ENCODE results near the gene TRAF7.

The TRAF7 gene

DNA sequence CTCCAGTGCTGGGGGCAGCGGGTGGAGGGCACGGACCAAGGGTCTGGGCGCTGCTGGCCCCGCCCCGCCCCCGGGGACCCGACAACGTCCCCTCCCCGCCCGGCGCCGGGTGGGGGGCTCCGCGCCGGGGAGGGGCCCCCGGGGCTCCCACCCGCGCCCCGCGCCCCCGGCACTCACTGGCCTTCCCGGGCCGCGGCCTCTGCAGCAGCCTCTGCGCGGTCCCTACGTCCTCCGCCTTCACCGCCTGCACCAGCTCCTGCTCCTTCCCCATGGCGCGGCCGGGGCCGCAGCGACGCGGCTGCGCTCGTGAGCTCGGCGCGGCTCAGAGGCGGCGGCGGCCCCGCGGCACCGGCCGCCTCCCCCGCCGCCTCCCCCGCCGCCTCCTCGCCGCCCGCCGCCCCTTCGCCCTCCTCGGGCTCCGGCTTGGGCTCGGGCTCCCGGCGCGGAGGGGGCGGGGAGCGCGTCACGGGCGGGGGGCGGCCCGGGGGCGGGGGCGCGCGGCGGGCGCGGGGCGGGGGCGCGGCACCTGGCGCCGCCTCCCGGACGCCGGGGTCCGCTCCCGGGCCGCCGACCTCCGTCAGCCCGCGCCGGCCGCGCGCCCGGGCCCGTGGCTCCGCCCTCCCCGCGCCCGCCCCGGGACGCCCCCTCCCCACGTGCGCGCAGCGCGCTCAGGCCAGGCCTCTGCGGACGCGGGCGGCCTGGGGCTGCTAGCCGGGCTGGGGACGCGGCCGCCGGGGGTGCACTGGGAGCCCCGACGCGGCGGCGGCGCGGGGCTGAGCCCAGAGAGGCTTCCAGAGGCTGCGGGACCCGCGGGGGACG is 40.8 kb downstream of the TRAF7 start, which contains the start of gene CASKIN1:
CASKIN1 (minus strand) TSS at position 444 of the 819 bp plus-strand sequence; CDS start at position 271, 173 bp downstream.
- Mint-ChIP-seq H3K4me3 (peak within 1 kb of the TSS; percentile 74), H3K36me3 (ENCODE audit: low read depth) (no peaks in the 10 kb centered on the region), H3K27me3 (ENCODE audit: low read depth, poor library complexity) (peaks cover 66% of the 10 kb centered on the region), H3K4me1 (peaks cover 15% of the 10 kb centered on the region), H3K27ac (no peak within 1 kb of the TSS), H3K9me3 (peaks cover 5% of the 10 kb centered on the region)
- DNase-seq: peak; percentile 68
- TF ChIP-seq, protein P1, sequence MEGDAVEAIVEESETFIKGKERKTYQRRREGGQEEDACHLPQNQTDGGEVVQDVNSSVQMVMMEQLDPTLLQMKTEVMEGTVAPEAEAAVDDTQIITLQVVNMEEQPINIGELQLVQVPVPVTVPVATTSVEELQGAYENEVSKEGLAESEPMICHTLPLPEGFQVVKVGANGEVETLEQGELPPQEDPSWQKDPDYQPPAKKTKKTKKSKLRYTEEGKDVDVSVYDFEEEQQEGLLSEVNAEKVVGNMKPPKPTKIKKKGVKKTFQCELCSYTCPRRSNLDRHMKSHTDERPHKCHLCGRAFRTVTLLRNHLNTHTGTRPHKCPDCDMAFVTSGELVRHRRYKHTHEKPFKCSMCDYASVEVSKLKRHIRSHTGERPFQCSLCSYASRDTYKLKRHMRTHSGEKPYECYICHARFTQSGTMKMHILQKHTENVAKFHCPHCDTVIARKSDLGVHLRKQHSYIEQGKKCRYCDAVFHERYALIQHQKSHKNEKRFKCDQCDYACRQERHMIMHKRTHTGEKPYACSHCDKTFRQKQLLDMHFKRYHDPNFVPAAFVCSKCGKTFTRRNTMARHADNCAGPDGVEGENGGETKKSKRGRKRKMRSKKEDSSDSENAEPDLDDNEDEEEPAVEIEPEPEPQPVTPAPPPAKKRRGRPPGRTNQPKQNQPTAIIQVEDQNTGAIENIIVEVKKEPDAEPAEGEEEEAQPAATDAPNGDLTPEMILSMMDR (IDR thresholded peaks at IDR 0.05): no peak

DNA sequence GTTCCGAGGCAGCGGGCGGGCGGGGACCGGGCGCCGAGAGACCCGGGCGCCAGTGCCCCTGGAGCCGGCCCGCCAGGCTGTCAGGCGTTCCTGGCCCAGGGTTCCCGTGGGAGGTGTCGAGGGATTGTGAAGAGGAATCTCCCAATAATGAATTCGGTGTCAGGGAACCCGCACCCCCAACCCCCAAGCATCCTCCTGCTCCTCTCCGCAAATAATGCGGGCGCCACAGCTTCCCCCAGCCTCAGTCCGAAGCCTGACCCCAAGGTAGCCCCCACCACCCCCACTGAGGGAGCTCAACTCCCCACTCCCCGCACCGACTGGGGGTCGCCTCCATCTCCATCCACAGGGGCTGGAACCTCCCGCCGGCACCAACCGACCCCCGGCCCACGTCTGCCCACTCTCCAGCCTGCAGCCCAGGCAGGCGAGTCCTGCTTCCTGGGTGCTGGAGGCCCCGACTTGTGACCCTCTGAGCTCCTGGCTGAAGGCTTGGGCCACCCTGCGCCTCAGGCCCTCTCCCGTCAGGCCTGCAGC is 41.5 kb downstream of the TRAF7 start:
- Mint-ChIP-seq H3K27ac (no peak overlapping the region), H3K4me3 (peak overlapping the region; percentile 74), H3K4me1 (peaks cover 15% of the 10 kb centered on the region), H3K36me3 (ENCODE audit: low read depth) (no peaks in the 10 kb centered on the region), H3K27me3 (ENCODE audit: low read depth, poor library complexity) (peaks cover 73% of the 10 kb centered on the region), H3K9me3 (peaks cover 7% of the 10 kb centered on the region)
- TF ChIP-seq, protein P1 (IDR thresholded peaks at IDR 0.05): no peak
- DNase-seq: no peak

DNA sequence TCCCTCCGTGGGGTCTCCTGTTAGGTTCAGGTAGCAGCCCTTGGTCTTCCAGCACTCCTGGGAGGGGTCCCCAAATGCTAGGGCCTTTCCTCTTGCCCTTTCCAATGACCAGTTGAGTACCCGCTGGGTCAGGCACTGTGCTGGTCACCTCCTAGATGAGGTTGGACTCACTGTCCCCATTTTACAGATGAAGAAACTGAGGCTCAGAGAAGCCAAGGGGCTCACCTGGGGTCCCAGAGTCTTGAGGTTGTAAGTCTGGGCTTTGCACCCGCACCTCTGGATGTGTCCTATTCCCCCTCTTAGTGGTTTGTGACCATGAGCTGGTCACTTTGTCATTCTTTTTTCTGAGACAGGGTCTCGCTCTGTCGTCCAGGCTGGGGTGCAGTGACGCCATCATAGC is 42.2 kb downstream of the TRAF7 start:
- DNase-seq: no peak
- H3K4me3 Mint-ChIP-seq: peak overlapping the region; percentile 74
- no peaks in the 10 kb centered on the region for H3K36me3 Mint-ChIP-seq (ENCODE audit: low read depth)
- peaks cover 74% of the 10 kb centered on the region for H3K27me3 Mint-ChIP-seq (ENCODE audit: low read depth, poor library complexity)
- TF ChIP-seq, protein P1 (IDR thresholded peaks at IDR 0.05): no peak
- H3K27ac Mint-ChIP-seq: no peak overlapping the region
- peaks cover 11% of the 10 kb centered on the region for H3K9me3 Mint-ChIP-seq
- H3K4me1 Mint-ChIP-seq: peaks cover 11% of the 10 kb centered on the region

DNA sequence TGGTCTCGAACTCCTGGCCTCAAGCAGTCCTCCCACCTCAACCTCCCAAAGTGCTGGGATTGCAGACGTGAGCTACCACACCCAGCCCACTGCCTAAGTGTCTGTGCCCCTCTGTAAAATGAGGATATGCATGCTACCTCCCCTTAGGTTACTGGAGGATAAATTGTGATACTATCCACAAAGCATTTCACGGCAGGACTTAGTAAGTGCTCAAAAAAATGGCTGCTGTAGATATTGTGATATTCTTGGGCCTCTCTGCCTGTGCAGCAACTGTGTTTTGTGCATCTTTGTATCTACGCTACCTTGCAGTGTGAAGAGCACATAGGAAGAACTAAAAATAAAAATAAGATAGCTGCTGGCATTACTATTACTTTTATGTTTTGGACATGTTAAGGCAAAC is 42.7 kb downstream of the TRAF7 start:
- peak overlapping the region; percentile 74 for H3K4me3 Mint-ChIP-seq
- H3K36me3 Mint-ChIP-seq (ENCODE audit: low read depth): no peaks in the 10 kb centered on the region
- H3K27ac Mint-ChIP-seq: no peak overlapping the region
- no peak for DNase-seq
- H3K9me3 Mint-ChIP-seq: peaks cover 13% of the 10 kb centered on the region
- H3K4me1 Mint-ChIP-seq: peaks cover 11% of the 10 kb centered on the region
- TF ChIP-seq, protein P1 (IDR thresholded peaks at IDR 0.05): no peak
- peaks cover 72% of the 10 kb centered on the region for H3K27me3 Mint-ChIP-seq (ENCODE audit: low read depth, poor library complexity)

DNA sequence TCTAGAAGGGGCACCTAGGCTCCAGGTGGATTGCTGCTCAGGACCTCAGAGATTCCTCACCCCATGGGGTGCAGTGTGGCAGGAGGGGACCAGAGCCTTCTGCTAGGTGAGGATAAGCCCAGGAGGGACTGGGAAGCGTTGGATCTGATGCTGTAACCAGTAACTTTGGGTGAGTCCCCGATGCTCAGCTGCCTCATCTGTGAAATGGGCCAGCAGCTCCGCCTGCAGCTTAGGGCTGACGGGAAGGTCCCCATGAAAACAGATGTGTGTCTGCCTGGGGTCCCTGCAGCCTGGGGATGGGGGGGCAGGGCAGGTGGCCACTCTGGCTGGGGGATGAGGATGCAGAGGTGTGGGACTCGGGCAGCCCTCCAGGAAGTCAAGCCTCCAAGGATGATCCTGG is 43.5 kb downstream of the TRAF7 start:
- Mint-ChIP-seq H3K4me3 (no peak overlapping the region), H3K27ac (no peak overlapping the region), H3K27me3 (ENCODE audit: low read depth, poor library complexity) (peaks cover 70% of the 10 kb centered on the region), H3K4me1 (peaks cover 11% of the 10 kb centered on the region), H3K9me3 (peaks cover 18% of the 10 kb centered on the region), H3K36me3 (ENCODE audit: low read depth) (no peaks in the 10 kb centered on the region)
- TF ChIP-seq, protein P1 (IDR thresholded peaks at IDR 0.05): no peak
- no peak for DNase-seq

Data from nephron progenitor cell (in vitro differentiated cells).